ENCODE results near the gene CIAPIN1. TPM values are rescaled to one million over a fixed set of nuclear protein-coding genes. Genes with fewer than 3 reads are reported as not detected.

CIAPIN1 gene
- total RNA-seq, 2 experiments from 2014 or later, result 27.8 to 28.0 TPM

- Histone ChIP-seq H3K9me3 (ENCODE audit: control insufficient read depth in 1 of 2, insufficient read depth in 1 of 2, low read length in 2 of 2) (no peaks in the 10 kb centered on the region), H3K4me1 (ENCODE audit: insufficient read depth, low read length) (peaks cover 22% of the 10 kb centered on the region), H3K27me3 (ENCODE audit: control insufficient read depth in 1 of 2, insufficient read depth in 2 of 2, low read length in 2 of 2) (no peaks in the 10 kb centered on the region), H3K4me3 (ENCODE audit: low read length) (no peak overlapping the region), H3K36me3 (ENCODE audit: insufficient read depth, low read length) (peaks cover 88% of the 10 kb centered on the region), H3K27ac (ENCODE audit: low read depth in 1 of 2, low read length in 2 of 2) (peak overlapping the region in 1 of 2 donors; percentile 38)
- no peak for TF ChIP-seq CTCF (IDR thresholded peaks at IDR 0.05)
- peak overlapping the region; percentile 84 for H3K27ac Mint-ChIP-seq
- H3K36me3 Mint-ChIP-seq (ENCODE audit: low read depth), result peaks cover 88% of the 10 kb centered on the region
- intact Hi-C loops (cut with DNase I, micrococcal nuclease), result no loop called here
- DNase-seq, result peak in 1 of 14 experiments; percentile 43
- ATAC-seq (ENCODE audit: poor library complexity), result peak; percentile 41
- H3K4me3 Mint-ChIP-seq, result no peak overlapping the region
- no peaks in the 10 kb centered on the region for H3K9me3 Mint-ChIP-seq
- ChIA-PET CTCF (interaction anchor here (1.4 to 1.9 kb wide), 3 partner anchors 14 to 87 kb away, joined by 3 to 9 read pairs (median 3); partner anchors contain the start of genes CIAPIN1 and COQ9), POLR2A (interaction anchor here (1.3 to 2.7 kb wide), 3 partner anchors 14 to 29 kb away, joined by 5 to 18 read pairs (median 12); partner anchors contain the start of genes CIAPIN1, COQ9 and POLR2C)
- no peaks in the 10 kb centered on the region for H3K27me3 Mint-ChIP-seq
- peaks cover 35% of the 10 kb centered on the region for H3K4me1 Mint-ChIP-seq (ENCODE audit: low read depth)
These were observed 14.2 kb downstream of the CIAPIN1 start for GRCh38 chr16:57432989-57433388.

GRCh38 chr16:57432505-57432904, 14.7 kb downstream of the CIAPIN1 start:
- Histone ChIP-seq H3K9me3 (ENCODE audit: control insufficient read depth in 1 of 2, insufficient read depth in 1 of 2, low read length in 2 of 2) (no peaks in the 10 kb centered on the region), H3K27me3 (ENCODE audit: control insufficient read depth in 1 of 2, insufficient read depth in 2 of 2, low read length in 2 of 2) (no peaks in the 10 kb centered on the region), H3K4me3 (ENCODE audit: low read length) (no peak overlapping the region), H3K4me1 (ENCODE audit: insufficient read depth, low read length) (peaks cover 22% of the 10 kb centered on the region), H3K27ac (ENCODE audit: low read depth in 1 of 2, low read length in 2 of 2) (peak overlapping the region in 1 of 2 donors; percentile 38), H3K36me3 (ENCODE audit: insufficient read depth, low read length) (peaks cover 89% of the 10 kb centered on the region)
- DNase-seq (no peak), ATAC-seq (ENCODE audit: poor library complexity) (no peak)
- Mint-ChIP-seq H3K4me1 (ENCODE audit: low read depth) (peaks cover 35% of the 10 kb centered on the region), H3K27me3 (no peaks in the 10 kb centered on the region), H3K4me3 (no peak overlapping the region), H3K27ac (peak overlapping the region; percentile 84), H3K9me3 (no peaks in the 10 kb centered on the region), H3K36me3 (ENCODE audit: low read depth) (peaks cover 88% of the 10 kb centered on the region)
- intact Hi-C loops (cut with DNase I, micrococcal nuclease), result no loop called here
- ChIA-PET CTCF (interaction anchor here (1.5 to 1.9 kb wide), 3 partner anchors 14 to 87 kb away, joined by 3 to 9 read pairs (median 3); partner anchors contain the start of genes CIAPIN1 and COQ9), POLR2A (interaction anchor here (1.3 to 2.7 kb wide), 3 partner anchors 14 to 30 kb away, joined by 5 to 18 read pairs (median 12); partner anchors contain the start of genes CIAPIN1, COQ9 and POLR2C)
- no peak for TF ChIP-seq CTCF (IDR thresholded peaks at IDR 0.05)

- no peaks in the 10 kb centered on the region for H3K27me3 ChIP-seq (ENCODE audit: control insufficient read depth in 1 of 2, insufficient read depth in 2 of 2, low read length in 2 of 2)
- H3K27ac ChIP-seq (ENCODE audit: low read depth in 1 of 2, low read length in 2 of 2), result no peak overlapping the region
- peaks cover 84% of the 10 kb centered on the region for H3K36me3 ChIP-seq (ENCODE audit: insufficient read depth, low read length)
- H3K36me3 Mint-ChIP-seq (ENCODE audit: low read depth), result peaks cover 86% of the 10 kb centered on the region
- H3K9me3 ChIP-seq (ENCODE audit: control insufficient read depth in 1 of 2, insufficient read depth in 1 of 2, low read length in 2 of 2), result no peaks in the 10 kb centered on the region
- TF ChIP-seq CTCF (IDR thresholded peaks at IDR 0.05), result no peak
- no peak overlapping the region for H3K4me3 ChIP-seq (ENCODE audit: low read length)
- no peak overlapping the region for H3K4me3 Mint-ChIP-seq
- peaks cover 22% of the 10 kb centered on the region for H3K4me1 ChIP-seq (ENCODE audit: insufficient read depth, low read length)
- POLR2A ChIA-PET, result no interaction called here
- H3K27ac Mint-ChIP-seq, result peak overlapping the region; percentile 42
- no peak for DNase-seq
- ATAC-seq (ENCODE audit: poor library complexity), result no peak
- peaks cover 35% of the 10 kb centered on the region for H3K4me1 Mint-ChIP-seq (ENCODE audit: low read depth)
- H3K27me3 Mint-ChIP-seq, result no peaks in the 10 kb centered on the region
- intact Hi-C loops (cut with DNase I, micrococcal nuclease), result no loop called here
- CTCF ChIA-PET, result no interaction called here
- no peaks in the 10 kb centered on the region for H3K9me3 Mint-ChIP-seq
These were observed 16.2 kb downstream of the CIAPIN1 start for GRCh38 chr16:57430955-57431354.
